Measurements from ENCODE around the gene SORCS2.

Gene SORCS2

DNA sequence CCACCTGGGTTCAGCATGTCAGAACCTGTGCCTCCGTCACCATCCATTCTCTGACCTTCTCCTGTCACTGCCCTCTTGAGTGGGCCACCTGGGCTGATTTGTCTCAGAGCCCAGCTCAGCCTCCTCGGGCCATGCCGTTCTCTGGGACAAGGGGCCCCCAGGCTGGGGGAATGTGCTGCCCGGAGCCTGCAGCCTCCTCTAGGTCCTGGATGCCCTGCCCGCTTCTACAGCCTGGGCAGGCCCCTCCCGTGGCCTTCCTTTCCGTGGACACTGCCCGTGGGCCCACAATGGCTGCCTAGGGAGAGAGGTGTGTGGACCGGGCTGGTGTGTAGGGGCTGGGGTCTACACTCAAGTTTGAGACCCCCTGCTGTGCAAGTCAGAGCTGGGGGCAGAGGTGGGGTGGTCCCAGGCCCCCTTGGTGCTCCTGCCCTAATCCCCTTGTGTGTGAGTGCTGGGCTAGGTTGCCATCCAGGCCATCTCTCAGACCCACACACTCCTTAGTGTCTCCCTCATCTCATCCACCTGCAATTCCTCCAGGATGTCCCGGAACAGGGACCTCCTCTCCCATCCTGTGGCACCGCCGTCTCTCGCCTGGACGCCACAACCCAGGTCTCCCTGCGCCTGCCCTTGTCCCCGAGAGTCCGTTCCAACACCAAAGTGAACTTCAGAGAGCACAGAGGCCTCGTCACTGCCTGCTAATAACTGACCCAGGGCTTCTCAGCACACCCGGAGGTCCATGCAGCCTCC lies 230.0 kb downstream of the SORCS2 start:
- no peak for DNase-seq

- DNase-seq: no peak
Observed at GRCh38 chr4:7422898-7423180, 230.5 kb downstream of the SORCS2 start.

- no peak for DNase-seq
Observed at GRCh38 chr4:7423391-7423790, 231.1 kb downstream of the SORCS2 start.

GRCh38 chr4:7423801-7424552 lies 231.6 kb downstream of the SORCS2 start:
- no peak for DNase-seq

DNA sequence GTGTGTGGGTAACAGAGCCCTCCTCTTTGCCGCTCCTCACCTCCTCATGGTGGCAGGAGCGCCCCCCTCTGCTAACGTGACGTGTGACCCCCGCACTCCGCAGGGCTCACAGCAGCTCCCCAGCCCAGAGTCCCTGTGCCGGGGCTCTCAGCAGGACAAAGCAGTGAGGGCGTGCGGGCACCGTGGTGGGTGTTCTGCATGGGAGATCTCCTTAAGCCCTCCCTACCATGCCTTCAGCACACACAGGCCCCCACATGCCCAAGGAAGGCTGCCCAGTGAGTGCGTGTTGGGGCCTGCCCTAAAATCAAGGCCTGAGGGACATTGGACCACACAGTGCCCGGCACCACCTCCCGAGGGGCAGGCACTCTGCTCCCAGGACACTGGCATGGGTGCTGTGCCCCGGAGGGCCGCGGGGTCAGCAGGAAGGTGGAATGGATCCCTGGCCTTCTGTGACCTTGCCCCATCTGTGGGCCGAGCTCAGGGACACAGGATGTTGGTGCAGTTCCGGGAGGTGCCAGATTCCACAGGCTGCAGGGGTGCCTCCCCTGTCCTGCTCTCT lies 232.3 kb downstream of the SORCS2 start:
- no peak for DNase-seq

GRCh38 chr4:7425124-7425523 lies 232.8 kb downstream of the SORCS2 start:
- no peak for DNase-seq

- no peak for DNase-seq
Observed at GRCh38 chr4:7425591-7426468, 233.5 kb downstream of the SORCS2 start.

DNA sequence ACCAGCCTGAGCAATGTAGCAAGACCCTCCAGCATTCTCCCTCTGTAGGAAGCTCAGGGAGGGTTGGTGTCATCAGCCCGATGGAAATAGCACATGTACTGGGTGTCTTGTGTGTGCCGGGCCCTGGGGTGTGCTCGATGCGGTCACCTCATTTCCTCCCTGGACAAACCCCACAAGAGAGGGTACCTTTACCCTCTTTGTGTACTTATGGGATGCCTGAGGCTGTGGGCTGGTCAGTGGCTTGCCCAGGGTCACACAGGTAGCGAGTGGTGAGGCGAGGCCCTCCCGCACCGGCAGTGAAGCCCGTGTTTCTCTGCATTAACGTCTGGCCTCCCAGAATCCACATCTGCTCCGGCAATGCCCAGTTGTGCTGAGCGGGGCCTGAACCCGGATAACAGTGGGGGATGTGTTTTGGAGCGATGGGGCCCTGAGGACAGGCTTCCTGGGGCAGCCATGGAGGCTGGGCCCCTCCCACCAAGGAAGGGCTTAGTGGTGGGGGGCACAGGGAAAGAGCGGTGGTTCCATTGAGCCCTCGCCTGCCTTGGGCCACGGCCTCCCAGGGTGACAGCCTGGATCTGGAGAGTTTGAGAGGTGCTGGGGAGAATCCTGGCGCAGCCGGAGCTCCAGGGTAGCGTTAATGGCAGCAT lies 234.3 kb downstream of the SORCS2 start:
- no peak for DNase-seq

DNA sequence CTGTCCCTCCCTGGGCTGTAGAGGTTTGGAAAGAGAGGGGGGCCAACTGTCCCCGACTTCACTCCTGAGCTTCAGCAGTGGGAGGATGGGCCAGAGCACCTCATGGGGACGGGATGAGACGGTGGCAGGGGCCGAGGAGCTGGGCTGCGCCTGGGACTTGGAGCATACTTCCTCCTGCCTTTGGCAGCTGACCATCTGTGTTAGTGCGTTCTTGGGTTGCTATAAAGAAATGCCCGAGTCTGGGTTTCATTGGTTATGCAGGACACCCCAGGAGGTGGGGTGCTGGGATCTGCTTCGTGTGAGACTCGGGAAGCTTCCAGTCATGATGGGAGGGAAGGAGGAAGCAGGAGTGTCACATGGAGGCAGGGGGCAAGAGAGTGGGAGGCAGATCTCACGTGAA lies 235.0 kb downstream of the SORCS2 start:
- no peak for DNase-seq

DNA sequence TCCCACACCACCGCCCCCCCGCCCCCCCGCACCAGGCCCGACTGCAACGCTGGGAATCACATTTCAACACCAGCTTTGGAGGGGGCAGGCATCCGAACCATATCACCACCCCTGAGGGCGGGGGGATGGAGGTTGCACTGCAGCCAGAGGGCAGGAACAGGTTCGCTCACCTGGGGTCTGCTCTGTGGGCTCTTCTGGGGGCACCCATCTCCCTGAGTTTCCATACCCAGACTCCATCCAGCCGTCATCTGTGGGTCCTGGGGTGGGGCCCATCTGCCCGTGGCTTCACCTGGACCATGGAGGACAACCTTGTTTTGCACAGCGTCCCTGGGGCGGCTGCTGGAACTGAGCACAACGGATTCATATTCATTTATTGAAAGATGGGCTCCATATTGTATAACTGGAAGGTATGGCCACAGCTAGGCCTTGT lies 235.5 kb downstream of the SORCS2 start:
- DNase-seq: no peak

DNA sequence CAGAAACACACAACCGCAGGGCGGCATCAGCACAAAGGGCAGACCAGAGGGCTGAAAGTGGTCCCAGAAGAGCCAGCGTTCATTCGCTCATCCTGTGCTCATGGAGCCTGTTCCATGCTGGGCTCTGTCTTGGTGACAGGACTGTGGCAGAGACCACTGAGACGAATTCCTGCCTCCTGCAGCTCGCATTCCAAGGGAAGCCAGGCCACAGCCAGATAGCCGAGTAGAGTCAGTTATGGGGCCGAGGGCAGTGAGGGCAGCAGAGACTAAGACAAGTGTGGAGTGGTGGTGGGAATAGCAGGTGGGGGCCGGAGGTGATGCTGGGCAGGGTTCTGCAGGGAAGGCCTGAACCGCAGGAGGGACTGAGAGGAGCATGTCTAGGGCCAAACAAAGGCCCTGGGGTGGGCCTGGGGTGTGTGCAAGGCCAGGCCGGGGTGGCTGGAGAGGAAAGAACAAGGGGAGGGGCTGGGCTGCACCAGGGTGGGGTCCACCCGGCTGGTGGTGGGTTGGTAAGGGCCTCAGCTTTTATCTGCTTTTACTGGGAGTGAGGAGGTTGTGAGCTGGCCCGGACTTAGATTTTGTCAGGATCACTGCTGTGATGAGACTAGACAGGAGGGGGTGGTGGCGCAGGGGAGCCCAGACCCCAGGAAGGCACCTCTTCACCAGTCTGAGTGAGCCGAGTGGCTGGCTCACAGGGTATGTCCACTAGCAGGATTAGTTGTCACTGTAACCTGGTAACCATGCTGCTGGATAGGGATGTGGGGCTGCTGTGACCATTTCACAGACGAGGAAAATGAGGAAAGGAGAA lies 236.1 kb downstream of the SORCS2 start:
- no peak for DNase-seq

GRCh38 chr4:7429069-7429416 lies 236.7 kb downstream of the SORCS2 start:
- DNase-seq: no peak

- no peak for DNase-seq
Observed at GRCh38 chr4:7429601-7430078, 237.3 kb downstream of the SORCS2 start.

- DNase-seq: no peak
Observed at GRCh38 chr4:7430368-7430964, 238.1 kb downstream of the SORCS2 start.

DNA sequence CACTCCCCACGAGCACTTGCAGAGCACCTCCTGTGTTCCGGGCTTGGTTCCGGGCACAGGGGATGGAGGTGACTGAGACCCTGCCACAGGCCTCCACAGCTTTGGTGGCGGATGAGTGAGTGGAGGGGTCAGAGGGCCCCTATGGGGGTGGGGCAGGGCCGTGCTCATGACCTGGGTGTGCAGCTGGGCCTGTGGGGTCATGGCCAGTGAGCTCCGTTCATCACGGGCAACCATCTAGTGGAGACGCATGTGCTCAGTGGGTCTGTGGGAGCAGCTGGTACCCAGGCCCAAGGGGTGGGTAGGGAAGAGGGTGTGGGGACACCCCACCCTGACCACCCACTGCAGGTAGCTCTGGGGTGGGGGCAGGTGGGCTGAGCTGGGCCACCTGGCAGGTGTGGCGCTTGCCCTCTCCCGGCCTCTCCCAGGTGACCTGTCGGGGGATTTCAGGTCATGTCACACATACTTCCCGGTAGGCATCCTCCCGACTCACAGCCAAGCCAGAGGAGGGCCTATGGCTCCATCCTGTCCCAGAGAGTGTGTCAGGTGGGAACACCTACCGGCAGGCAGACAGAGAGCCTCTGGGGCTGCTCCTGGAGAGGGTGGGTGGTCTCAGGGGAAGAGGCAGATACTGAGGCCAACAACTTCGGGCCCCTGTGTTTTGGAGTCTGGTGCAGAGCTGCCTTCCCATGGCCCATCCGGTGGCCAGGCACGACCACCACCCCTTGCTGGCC lies 238.8 kb downstream of the SORCS2 start:
- no peak for DNase-seq

- no peak for DNase-seq
Observed at GRCh38 chr4:7431696-7432530, 239.6 kb downstream of the SORCS2 start.

- no peak for DNase-seq
Observed at GRCh38 chr4:7432531-7433375, 240.4 kb downstream of the SORCS2 start.

- DNase-seq: no peak
Observed at GRCh38 chr4:7433376-7434140, 241.2 kb downstream of the SORCS2 start.

All from NCI-H2107 (cell line).